HepG2 (cell line): ENCODE results near the gene COPS6. TPM values are rescaled to one million over a fixed set of nuclear protein-coding genes. Genes with fewer than 3 reads are reported as not detected.

Source experiments
- KLF9 ChIP-seq: IDR thresholded peaks from 2 replicates; pipeline ENCODE4 v1.6.1; 2016; ENCODE audit warnings: low read depth
- MAF1 ChIP-seq: sonication (generic); formaldehyde crosslinking; IDR thresholded peaks from 2 replicates; pipeline ENCODE4 v1.5.0; 2020; ENCODE audit warnings: missing genetic modification reagents, borderline replicate concordance
- MAZ ChIP-seq, 2 experiments: sonication (generic) in 1 of 2; formaldehyde crosslinking in 1 of 2; IDR thresholded peaks; 2 replicates each; pipeline versions ENCODE4 v1.5.0 to v1.6.1; 2012 to 2020; ENCODE audit warnings: low read depth in 2 of 2, mild to moderate bottlenecking in 2 of 2, borderline replicate concordance in 1 of 2, improper control_type of control experiment in 1 of 2, low read length in 1 of 2, missing genetic modification reagents in 1 of 2, moderate library complexity in 1 of 2
- MEIS2 ChIP-seq: sonication (generic); formaldehyde crosslinking; IDR thresholded peaks from 2 replicates; pipeline ENCODE4 v1.9.0; 2021; ENCODE audit warnings: mild to moderate bottlenecking, missing genetic modification reagents
- NFATC3 ChIP-seq: sonication (generic); formaldehyde crosslinking; IDR thresholded peaks from 2 replicates; pipeline ENCODE4 v1.5.1; 2020; ENCODE audit warnings: mild to moderate bottlenecking, missing genetic modification reagents
- PAX8 ChIP-seq: sonication (generic); formaldehyde crosslinking; IDR thresholded peaks from 2 replicates; pipeline ENCODE4 v1.8.0; 2022; ENCODE audit warnings: mild to moderate bottlenecking, missing genetic modification reagents, borderline replicate concordance
- POGZ ChIP-seq: sonication (generic); formaldehyde crosslinking; IDR thresholded peaks from 2 replicates; pipeline ENCODE4 v1.4.0; 2020; ENCODE audit warnings: mild to moderate bottlenecking, missing genetic modification reagents
- SMC3 ChIP-seq: IDR thresholded peaks from 2 replicates; pipeline ENCODE4 v1.6.1; 2011; ENCODE audit warnings: low read length, improper control_type of control experiment
- SRSF4 ChIP-seq: fragments of 200-400 bp; formaldehyde crosslinking; IDR thresholded peaks from one replicate; pipeline ENCODE4 v1.6.1; 2018; ENCODE audit warnings: mild to moderate bottlenecking, low read depth, low read length, moderate library complexity; ENCODE audit not compliant: poor library complexity, severe bottlenecking
- TIGD3 ChIP-seq: sonication (generic); formaldehyde crosslinking; IDR thresholded peaks from 2 replicates; pipeline ENCODE4 v1.5.1; 2020; ENCODE audit warnings: mild to moderate bottlenecking, missing genetic modification reagents, borderline replicate concordance
- TP53 ChIP-seq: sonication (generic); formaldehyde crosslinking; conservative IDR thresholded peaks from 2 replicates; pipeline ENCODE4 v1.4.0; 2020; ENCODE audit warnings: missing genetic modification reagents
- ZFP36L2 ChIP-seq: sonication (generic); formaldehyde crosslinking; IDR thresholded peaks from 2 replicates; pipeline ENCODE4 v1.4.0; 2020; ENCODE audit warnings: missing genetic modification reagents
- ZGPAT ChIP-seq: IDR thresholded peaks from 2 replicates; pipeline ENCODE4 v1.6.1; 2016; ENCODE audit warnings: mild to moderate bottlenecking
- ZNF296 ChIP-seq: sonication (generic); formaldehyde crosslinking; conservative IDR thresholded peaks from 2 replicates; pipeline ENCODE4 v1.5.0; 2020; ENCODE audit warnings: mild to moderate bottlenecking, missing genetic modification reagents
- ZNF383 ChIP-seq: sonication (generic); formaldehyde crosslinking; IDR thresholded peaks from 2 replicates; pipeline ENCODE4 v1.4.0; 2020; ENCODE audit warnings: missing genetic modification reagents, mild to moderate bottlenecking, borderline replicate concordance
- ZNF737 ChIP-seq: sonication (generic); formaldehyde crosslinking; IDR thresholded peaks from 2 replicates; pipeline ENCODE4 v1.5.0; 2020; ENCODE audit warnings: missing genetic modification reagents, mild to moderate bottlenecking, borderline replicate concordance
- ZNF781 ChIP-seq: sonication (generic); formaldehyde crosslinking; IDR thresholded peaks from 2 replicates; pipeline ENCODE4 v1.5.1; 2020; ENCODE audit warnings: borderline replicate concordance, mild to moderate bottlenecking, missing genetic modification reagents; ENCODE audit errors: not compliant biosample characterization
- polyA plus RNA-seq, 8 experiments: library from polyadenylated mRNA; depleted of rRNA in 3 of 8; stranded (reverse) in 7 of 8; unstranded in 1 of 8; fragments of >200 nt; fragmentation: Illumina TruSeq in 4 of 8; extraction: Trizol in 4 of 8; gene quantifications; 2 replicates each; pipeline versions ENCODE4 v1.2.1 to v1.2.3, GENCODE V29; 2011 to 2016; ENCODE audit warnings: low read depth in 4 of 8, missing spikeins in 1 of 8, mixed read lengths in 1 of 8; ENCODE audit not compliant: insufficient read depth in 1 of 8
- total RNA-seq, 5 experiments: library from RNA; depleted of rRNA; stranded (reverse); fragments of >200 nt; fragmentation: Illumina TruSeq; extraction: Trizol; gene quantifications; 2 replicates each; pipeline ENCODE4 v1.2.3, GENCODE V29; 2016; ENCODE audit warnings: low read depth in 1 of 5
- TF ChIP-seq, protein P1 (sequence below), 2 experiments: sonication (generic) in 1 of 2; formaldehyde crosslinking in 1 of 2; IDR thresholded peaks; 2 replicates each; pipeline versions ENCODE4 v1.4.0 to v1.6.1; 2016 to 2020; ENCODE audit warnings: borderline replicate concordance in 1 of 2, low read depth in 1 of 2, mild to moderate bottlenecking in 1 of 2, missing genetic modification reagents in 1 of 2
- TF ChIP-seq, protein P2 (sequence below): sonication (generic); formaldehyde crosslinking; IDR thresholded peaks from 2 replicates; pipeline ENCODE4 v1.4.0; 2020; ENCODE audit warnings: missing genetic modification reagents
- TF ChIP-seq, protein P3 (sequence below): sonication (generic); formaldehyde crosslinking; IDR thresholded peaks from 2 replicates; pipeline ENCODE4 v1.5.1; 2020; ENCODE audit warnings: missing genetic modification reagents, mild to moderate bottlenecking, borderline replicate concordance

COPS6 gene
- total and polyA plus RNA-seq, 2 of the 13 experiments (the other 11 are each of a cell fraction or from before 2014, with no cell fraction given) = 33.4 to 117 TPM

GRCh38 chr7:100081535-100082102, 7.2 kb upstream of the COPS6 start, which contains the start of gene ZNF3 (continued):
- TF ChIP-seq ZFP36L2 (CRISPR knock-in tag) = no peak
- peak; percentile 86 for TF ChIP-seq POGZ (CRISPR knock-in tag)
- no peak for TF ChIP-seq TP53 (CRISPR knock-in tag)
- no peak for TF ChIP-seq ZNF296
- TF ChIP-seq ZGPAT (CRISPR knock-in tag) = peak; percentile 95
- TF ChIP-seq SRSF4 = no peak
- TF ChIP-seq TIGD3 = no peak
- TF ChIP-seq ZNF383 (CRISPR knock-in tag) = no peak; the same call in 1 of the 2 replicates
- TF ChIP-seq, protein P1, sequence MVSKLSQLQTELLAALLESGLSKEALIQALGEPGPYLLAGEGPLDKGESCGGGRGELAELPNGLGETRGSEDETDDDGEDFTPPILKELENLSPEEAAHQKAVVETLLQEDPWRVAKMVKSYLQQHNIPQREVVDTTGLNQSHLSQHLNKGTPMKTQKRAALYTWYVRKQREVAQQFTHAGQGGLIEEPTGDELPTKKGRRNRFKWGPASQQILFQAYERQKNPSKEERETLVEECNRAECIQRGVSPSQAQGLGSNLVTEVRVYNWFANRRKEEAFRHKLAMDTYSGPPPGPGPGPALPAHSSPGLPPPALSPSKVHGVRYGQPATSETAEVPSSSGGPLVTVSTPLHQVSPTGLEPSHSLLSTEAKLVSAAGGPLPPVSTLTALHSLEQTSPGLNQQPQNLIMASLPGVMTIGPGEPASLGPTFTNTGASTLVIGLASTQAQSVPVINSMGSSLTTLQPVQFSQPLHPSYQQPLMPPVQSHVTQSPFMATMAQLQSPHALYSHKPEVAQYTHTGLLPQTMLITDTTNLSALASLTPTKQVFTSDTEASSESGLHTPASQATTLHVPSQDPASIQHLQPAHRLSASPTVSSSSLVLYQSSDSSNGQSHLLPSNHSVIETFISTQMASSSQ (IDR thresholded peaks at IDR 0.05; ENCODE audit: low read depth) = peak; percentile 24; the same call in 1 of the 2 replicates
- TF ChIP-seq, protein P1 (CRISPR knock-in tag; IDR thresholded peaks at IDR 0.05; ENCODE audit: borderline replicate concordance) = peak; percentile 83
- TF ChIP-seq NFATC3 (CRISPR knock-in tag) = no peak
- peak; percentile 81 for TF ChIP-seq MAF1 (CRISPR knock-in tag)
- TF ChIP-seq ZNF737 (CRISPR knock-in tag) = no peak
- TF ChIP-seq PAX8 (CRISPR knock-in tag) = no peak
- TF ChIP-seq, protein P2, sequence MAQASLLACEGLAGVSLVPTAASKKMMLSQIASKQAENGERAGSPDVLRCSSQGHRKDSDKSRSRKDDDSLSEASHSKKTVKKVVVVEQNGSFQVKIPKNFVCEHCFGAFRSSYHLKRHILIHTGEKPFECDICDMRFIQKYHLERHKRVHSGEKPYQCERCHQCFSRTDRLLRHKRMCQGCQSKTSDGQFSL = 0 out of 2 replicates have a peak, but pooled peaks have one; percentile 30
- peak; percentile 51; the same call in 1 of the 2 replicates for TF ChIP-seq MEIS2 (CRISPR knock-in tag)
- TF ChIP-seq SMC3 = peak; percentile 13; the same call in 1 of the 2 replicates
- TF ChIP-seq, protein P3, sequence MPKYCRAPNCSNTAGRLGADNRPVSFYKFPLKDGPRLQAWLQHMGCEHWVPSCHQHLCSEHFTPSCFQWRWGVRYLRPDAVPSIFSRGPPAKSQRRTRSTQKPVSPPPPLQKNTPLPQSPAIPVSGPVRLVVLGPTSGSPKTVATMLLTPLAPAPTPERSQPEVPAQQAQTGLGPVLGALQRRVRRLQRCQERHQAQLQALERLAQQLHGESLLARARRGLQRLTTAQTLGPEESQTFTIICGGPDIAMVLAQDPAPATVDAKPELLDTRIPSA (CRISPR knock-in tag) = no peak
- peak; percentile 83 for TF ChIP-seq MAZ (IDR thresholded peaks at IDR 0.05; ENCODE audit: borderline replicate concordance, low read depth, low read length)
- TF ChIP-seq MAZ (CRISPR knock-in tag; IDR thresholded peaks at IDR 0.05; ENCODE audit: low read depth) = peak; percentile 97
- TF ChIP-seq ZNF781 (CRISPR knock-in tag) = peak; percentile 78
- TF ChIP-seq KLF9 (CRISPR knock-in tag) = 0 out of 2 replicates have a peak, but pooled peaks have one; percentile 74
